Urinary bladder (tissue), 4 donors: ENCODE results near the gene DAND5. TPM values are rescaled to one million over a fixed set of nuclear protein-coding genes. Genes with fewer than 3 reads are reported as not detected.
"Not testable (repeated sequence)": the region's sequence is repeated elsewhere in the genome, so short reads cannot be mapped to it uniquely, and the experiment has no call there.

Source experiments
- DNase-seq: peaks from one replicate; pipeline ENCODE4 v3.0.0-alpha.2; 2015; ENCODE audit errors: extremely low spot score
- H3K27ac ChIP-seq: one replicate; pipeline ENCODE4 v1.5.1; 2013; ENCODE audit warnings: low read depth, mild to moderate bottlenecking, moderate library complexity
- H3K36me3 ChIP-seq: one replicate; pipeline ENCODE4 v1.6.1; 2013; ENCODE audit warnings: mild to moderate bottlenecking, moderate library complexity; ENCODE audit not compliant: insufficient read depth
- H3K4me1 ChIP-seq: one replicate; pipeline ENCODE4 v1.6.1; 2013; ENCODE audit warnings: mild to moderate bottlenecking, moderate library complexity; ENCODE audit not compliant: insufficient read depth
- H3K4me3 ChIP-seq: one replicate; pipeline ENCODE4 v1.5.1; 2013; ENCODE audit warnings: low read depth, low read length
- WGBS: extraction: QIAGEN DNeasy Blood & Tissue Kit; methylation state at CpG from one replicate; pipeline ENCODE4 v1.1.7; 2013; 5-methylcytosine and 5-hydroxymethylcytosine counted together
- polyA plus RNA-seq: library from polyadenylated mRNA; stranded (reverse); fragments of 200-250 nt; gene quantifications from one replicate; pipeline ENCODE4 v1.2.3, GENCODE V29; 2013
- total RNA-seq: library from RNA; depleted of rRNA; stranded (reverse); fragments of >200 nt; gene quantifications from one replicate; pipeline ENCODE4 v1.2.3, GENCODE V29; 2014
- donor health status: healthy with polysubstance abuse.
- donor health status: healthy.

Gene DAND5
- total and polyA plus RNA-seq, 2 donors: not detected

DNA sequence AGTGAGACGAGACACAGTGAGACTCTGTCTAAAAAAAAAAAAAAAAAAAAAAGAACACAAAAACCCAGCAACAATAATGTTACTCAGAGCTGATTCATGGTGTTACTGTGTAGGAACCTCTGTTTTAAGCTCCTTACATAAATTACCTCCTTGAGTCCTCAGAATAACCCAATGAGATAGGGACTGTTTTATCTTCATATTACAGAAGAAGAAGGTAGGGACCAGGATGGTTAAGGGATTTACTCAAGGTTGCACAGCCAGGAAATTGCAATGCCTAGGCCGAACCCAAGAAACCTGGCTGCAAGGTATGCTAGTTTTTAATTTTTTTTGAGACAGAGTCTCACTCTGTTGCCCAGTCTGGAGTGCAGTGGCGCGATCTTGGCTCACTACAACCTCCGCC lies 1.5 kb upstream of the DAND5 start:
- Histone ChIP-seq H3K4me1 (no peaks in the 10 kb centered on the region), H3K27ac (no peak overlapping the region), H3K36me3 (no peaks in the 10 kb centered on the region), H3K4me3 (no peak overlapping the region)
- 94% methylated on average over 5 of the region's 5 CpGs for WGBS
- no peak for DNase-seq

DNA sequence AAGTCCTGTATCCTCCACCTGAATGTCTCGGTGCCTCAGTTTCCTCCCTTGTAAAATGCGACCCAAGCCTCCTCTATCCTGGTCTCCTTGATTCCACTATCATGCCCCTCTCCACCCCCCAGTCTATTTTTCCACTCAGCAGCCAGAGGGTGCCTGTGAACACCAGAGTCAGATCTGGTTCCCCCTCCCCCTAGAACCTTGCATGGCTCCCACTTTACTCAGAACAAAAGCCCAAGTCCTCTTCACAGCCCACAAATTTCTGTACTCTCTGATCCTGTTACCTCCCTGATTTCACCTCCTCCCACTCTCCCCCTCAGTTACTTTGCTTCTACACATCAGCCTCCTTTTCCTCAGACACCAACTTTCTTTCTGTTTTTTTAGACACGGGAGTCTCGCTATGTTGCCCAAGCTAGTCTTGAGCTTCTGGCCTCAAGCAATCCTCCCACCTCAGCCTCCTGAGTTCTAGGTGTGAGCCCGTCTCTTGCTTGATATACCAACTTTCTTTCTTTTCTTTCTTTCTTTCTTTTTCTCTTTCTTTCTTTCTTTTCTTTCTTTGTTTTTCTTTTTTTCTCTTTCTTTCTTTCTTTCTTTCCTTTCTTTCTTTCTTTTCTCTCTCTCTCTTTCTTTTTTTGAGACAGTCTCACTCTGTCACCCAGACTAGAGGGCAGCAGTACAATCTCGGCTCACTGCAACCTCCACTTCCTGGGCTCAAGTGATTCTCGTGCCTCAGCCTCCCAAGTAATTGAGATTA lies 869 bp downstream of the DAND5 start:
- Histone ChIP-seq H3K4me1 (no peaks in the 10 kb centered on the region), H3K27ac (no peak overlapping the region), H3K4me3 (no peak overlapping the region), H3K36me3 (no peaks in the 10 kb centered on the region)
- no peak for DNase-seq
- WGBS: 84% methylated on average over 7 of the region's 7 CpGs

DNA sequence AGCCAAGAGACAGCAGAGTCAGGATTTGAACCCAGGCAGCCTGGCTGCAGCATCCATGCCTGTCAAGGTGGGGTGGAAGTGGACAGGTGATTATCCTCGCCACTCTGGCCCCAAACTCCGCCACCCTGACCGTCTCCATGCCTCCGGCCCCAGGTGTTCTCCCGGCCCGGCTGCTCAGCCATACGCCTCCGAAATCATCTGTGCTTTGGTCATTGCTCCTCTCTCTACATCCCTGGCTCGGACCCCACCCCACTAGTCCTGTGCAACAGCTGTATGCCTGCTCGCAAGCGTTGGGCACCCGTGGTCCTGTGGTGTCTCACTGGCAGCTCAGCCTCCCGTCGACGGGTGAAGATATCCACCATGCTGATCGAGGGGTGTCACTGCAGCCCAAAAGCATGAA lies 3.9 kb downstream of the DAND5 start:
- Histone ChIP-seq H3K4me1 (no peaks in the 10 kb centered on the region), H3K4me3 (no peak overlapping the region), H3K27ac (no peak overlapping the region), H3K36me3 (no peaks in the 10 kb centered on the region)
- no peak for DNase-seq
- 83% methylated on average over 16 of the region's 16 CpGs for WGBS

DNA sequence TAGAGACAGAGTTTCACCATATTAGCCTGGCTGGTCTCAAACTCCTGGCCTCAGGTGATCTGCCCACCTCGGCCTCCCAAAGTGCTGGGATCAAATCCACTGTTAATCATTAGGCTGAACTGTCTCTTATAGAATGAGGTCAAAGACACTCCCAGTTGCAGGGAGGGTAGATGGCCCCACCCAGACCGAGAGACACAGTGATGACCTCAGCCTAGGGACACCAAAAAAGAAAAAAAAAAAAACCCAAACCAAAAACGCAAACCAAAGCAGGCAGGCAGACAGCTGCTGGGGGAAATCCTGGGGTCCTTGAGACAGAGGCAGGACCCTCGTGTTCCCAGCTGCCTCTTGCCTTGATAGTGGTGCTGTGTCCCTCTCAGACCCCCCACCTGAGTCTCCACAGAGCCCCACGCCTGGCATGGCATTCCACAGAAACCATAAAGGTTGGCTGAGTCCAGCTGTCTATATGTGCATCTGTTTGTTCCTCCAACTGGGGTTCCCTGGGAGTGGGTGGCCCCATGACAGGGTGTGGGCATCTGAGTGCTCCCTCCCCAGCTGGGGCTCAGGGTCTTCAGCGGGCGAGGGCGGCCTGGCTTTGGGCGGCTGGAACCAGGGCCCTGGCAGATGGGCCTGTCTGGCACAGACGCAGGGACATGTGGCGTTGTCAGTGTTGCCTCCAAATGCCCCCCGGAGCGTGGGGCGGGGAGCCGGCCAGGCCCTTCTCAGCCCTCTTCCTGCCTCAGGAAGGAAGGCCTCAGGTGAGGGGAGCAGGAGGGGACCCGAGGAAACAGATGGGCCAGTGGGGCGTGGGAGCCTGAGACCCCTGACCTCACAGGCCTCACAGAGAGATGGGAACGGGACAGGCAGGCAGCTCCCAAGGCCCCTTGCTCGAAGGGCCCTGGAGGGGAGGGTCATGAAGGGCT lies 5.2 kb downstream of the DAND5 start:
- DNase-seq: no peak
- Histone ChIP-seq H3K4me3 (no peak overlapping the region), H3K27ac (no peak overlapping the region), H3K4me1 (no peaks in the 10 kb centered on the region), H3K36me3 (no peaks in the 10 kb centered on the region)
- WGBS: 70% methylated on average over 19 of the region's 19 CpGs

DNA sequence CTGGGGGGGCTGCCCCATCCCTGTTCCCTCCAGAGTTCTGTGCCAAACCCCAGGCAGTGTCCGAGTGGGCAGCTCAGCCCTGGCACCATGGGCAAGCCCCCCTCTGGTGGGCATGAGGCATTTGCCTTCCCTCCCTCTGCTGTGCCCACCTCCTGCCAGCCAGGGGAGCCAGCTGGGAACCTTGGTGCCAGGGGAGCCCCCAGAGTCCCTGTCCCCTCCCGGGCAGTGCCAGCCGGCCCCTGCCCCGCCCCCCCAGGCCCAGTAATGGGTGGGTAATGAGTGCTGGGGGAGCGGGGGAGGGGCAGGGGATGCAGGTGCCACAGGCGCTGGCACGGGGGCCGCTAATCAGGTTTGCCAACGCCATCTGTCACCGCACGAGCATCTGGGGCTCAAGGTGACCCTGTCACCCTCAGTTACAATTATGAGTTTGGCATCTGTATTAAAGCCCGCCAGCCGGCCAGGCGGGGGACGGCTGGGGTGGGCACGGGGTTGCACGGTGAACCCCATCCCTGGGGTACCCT lies 5.9 kb downstream of the DAND5 start:
- Histone ChIP-seq H3K36me3 (no peaks in the 10 kb centered on the region), H3K4me1 (no peaks in the 10 kb centered on the region)

DNA sequence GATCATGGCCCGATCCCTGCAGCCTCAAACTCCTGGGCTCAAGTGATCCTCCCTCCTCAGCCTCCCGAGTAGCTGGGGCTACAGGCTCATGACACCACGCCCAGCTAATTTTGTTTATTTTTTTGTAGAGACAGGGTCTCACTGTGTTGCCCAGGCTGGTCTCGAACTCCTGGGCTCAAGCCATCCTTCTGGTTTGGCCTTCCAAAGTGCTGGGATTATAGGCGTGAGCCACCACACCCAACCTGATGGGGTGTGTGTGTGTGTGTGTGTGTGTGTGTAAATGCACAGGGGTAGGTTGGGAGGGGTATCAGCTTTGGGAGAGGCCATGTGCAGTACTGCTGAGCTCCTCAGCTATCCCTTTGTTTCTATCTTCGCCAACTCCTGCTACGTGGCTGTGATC lies 6.7 kb downstream of the DAND5 start:
- not testable (repeated sequence) for H3K27ac ChIP-seq, H3K36me3 ChIP-seq, H3K4me3 ChIP-seq, DNase-seq, H3K4me1 ChIP-seq
- 78% methylated on average over 7 of the region's 7 CpGs for WGBS

More for the DNA sequence above, 5.9 kb downstream of the DAND5 start:
- no peak for DNase-seq
- H3K27ac ChIP-seq: no peak overlapping the region
- WGBS: 75% methylated on average over 17 of the region's 17 CpGs
- no peak overlapping the region for H3K4me3 ChIP-seq

DNA sequence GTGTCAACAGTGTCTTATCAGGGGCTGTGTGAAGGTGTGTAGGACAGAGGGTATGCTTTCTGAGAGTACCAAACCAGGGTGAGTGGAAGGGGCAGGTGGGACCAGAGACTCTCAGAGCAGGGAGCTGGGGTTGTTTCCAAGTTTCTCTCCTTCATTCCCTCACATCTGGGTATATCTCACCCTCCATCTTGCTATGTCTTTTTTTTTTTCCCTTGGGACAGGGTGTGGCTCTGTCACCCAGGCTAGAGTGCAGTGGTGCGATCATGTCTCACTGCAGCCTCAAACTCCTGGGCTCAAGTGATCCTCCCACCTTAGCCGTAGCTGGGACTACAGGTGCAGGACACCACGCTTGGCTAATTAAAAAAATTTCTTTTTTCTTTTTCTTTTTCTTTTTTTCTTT lies 10.6 kb downstream of the DAND5 start:
- WGBS: 95% methylated on average over 3 of the region's 3 CpGs
- no peak overlapping the region for H3K4me3 ChIP-seq

DNA sequence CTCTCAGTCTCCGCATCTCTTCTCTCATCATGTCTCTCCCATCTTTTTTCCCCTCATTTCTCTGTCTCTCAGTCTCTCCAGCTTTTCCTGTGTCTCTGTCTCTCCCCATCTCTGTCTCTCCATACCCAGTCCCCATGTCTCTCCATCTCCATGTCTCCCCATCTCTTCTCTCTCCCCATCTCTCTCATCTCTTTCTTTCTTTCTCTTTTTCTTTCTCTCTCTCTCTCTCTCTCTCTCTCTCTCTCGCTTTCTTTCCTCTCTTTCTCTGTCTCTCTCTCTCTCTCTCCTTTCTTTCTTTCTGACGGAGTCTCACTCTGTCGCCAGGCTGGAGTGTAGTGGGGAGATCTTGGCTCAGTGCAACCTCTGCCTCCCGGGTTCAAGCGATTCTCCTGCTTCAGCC lies 13.3 kb downstream of the DAND5 start:
- H3K36me3 ChIP-seq: no peaks in the 10 kb centered on the region
- H3K4me1 ChIP-seq: no peaks in the 10 kb centered on the region
- WGBS: 93% methylated on average over 6 of the region's 6 CpGs
- no peak overlapping the region for H3K4me3 ChIP-seq
- no peak for DNase-seq
- no peak overlapping the region for H3K27ac ChIP-seq

More for the DNA sequence above, 10.6 kb downstream of the DAND5 start:
- H3K27ac ChIP-seq: no peak overlapping the region
- no peaks in the 10 kb centered on the region for H3K4me1 ChIP-seq
- no peak for DNase-seq
- H3K36me3 ChIP-seq: no peaks in the 10 kb centered on the region

DNA sequence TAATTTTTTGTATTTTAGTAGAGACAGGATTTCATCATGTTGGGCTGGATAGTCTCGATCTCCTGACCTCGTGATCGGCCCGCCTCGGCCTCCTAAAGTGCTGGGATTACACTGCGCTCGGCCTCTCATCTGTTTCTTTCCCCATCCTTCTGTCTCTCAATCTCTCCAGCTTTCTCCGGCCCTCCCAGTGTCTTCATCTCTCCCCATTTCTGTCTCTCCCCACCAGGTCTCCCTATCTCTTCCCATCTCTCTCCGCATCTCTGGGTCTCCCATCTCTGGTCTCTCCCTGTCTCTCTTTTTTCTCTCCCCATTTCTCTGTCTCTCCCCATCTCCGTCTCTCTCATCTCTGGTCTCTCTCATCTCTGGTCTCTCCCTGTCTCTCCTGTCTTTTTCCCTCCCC lies 13.7 kb downstream of the DAND5 start:
- Histone ChIP-seq H3K27ac (no peak overlapping the region), H3K36me3 (no peaks in the 10 kb centered on the region), H3K4me3 (no peak overlapping the region), H3K4me1 (no peaks in the 10 kb centered on the region)
- DNase-seq: no peak
- 49% methylated on average over 10 of the region's 10 CpGs for WGBS

DNA sequence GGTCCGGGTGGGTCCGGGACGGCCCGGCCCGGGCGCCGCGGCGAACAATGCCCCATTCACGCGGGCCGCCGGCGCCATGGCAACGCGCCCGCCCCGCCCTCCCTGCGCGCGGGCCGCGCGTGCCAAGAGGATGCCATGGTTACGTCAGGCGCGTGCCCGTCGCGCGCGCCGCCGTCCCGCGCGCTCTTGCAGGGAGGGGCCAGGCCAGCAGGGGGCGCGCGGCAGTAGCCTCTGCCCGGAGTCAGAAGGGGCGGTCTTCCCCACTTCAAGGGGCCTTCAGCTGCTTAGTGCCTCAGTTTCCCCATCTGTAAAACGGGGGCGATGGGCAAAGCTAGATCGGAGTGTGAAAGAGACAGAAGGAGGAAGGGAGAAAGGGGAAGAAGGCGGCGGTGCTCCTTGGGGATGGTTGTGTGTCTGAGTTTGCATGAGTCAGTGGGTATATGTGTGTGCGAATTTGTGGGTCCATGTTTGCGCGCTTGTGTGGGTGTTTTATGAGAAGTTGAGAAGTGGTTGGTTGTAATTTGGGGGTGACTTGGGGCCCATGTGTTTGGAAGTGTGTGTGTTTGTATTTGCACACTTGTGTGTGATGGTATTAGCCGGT lies 14.3 kb downstream of the DAND5 start:
- Histone ChIP-seq H3K36me3 (no peaks in the 10 kb centered on the region), H3K4me3 (no peak overlapping the region), H3K27ac (no peak overlapping the region), H3K4me1 (no peaks in the 10 kb centered on the region)
- DNase-seq: no peak
- 10% methylated on average over 51 of the region's 51 CpGs for WGBS

DNA sequence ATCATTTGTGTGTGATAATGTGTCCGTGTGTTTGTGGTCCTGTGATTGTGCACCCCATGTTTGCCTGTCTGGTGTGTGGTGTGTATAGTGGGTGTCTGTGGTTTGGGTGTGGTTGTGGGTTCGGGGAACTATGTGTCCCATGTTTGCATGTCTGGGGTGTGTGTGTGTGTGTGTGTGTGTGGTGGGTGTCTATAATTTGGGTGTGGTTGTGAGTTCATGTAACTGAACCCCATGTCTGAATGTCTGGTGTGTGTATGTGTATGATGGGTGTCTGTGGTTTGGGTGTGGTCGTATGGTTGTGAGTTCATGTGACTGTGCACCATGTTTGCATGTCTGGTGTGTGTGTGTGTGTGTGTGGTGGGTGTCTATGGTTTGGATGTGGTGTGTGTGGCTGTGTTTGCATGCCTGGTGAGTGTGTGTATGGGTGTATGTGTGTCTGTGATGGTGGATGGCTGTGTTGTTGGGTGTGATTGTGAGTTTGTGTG lies 14.8 kb downstream of the DAND5 start:
- WGBS: 79% methylated on average over 3 of the region's 3 CpGs
- no peak for DNase-seq
- Histone ChIP-seq H3K4me1 (no peaks in the 10 kb centered on the region), H3K36me3 (no peaks in the 10 kb centered on the region), H3K4me3 (no peak overlapping the region), H3K27ac (no peak overlapping the region)

DNA sequence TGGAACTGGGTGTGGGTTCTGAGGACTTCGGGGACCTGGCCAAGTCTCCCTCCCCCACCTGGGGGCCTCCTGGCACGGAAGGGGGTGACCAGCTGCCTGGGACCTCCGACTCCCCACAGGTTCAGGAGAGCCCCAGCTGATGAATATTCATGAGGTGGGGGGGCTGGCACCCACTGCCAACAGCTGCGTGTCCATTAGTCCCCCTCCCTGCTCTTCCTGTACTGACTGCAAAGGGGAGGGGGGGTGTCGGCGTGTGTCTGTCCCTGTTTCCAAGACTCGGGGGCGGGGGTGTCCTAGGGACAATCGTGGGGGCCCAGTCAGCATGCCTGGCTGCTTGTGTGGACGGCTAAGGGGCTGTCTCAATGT lies 15.3 kb downstream of the DAND5 start:
- WGBS: 48% methylated on average over 10 of the region's 10 CpGs
- H3K36me3 ChIP-seq: no peaks in the 10 kb centered on the region
- H3K27ac ChIP-seq: no peak overlapping the region
- no peak for DNase-seq
- no peak overlapping the region for H3K4me3 ChIP-seq
- H3K4me1 ChIP-seq: no peaks in the 10 kb centered on the region

DNA sequence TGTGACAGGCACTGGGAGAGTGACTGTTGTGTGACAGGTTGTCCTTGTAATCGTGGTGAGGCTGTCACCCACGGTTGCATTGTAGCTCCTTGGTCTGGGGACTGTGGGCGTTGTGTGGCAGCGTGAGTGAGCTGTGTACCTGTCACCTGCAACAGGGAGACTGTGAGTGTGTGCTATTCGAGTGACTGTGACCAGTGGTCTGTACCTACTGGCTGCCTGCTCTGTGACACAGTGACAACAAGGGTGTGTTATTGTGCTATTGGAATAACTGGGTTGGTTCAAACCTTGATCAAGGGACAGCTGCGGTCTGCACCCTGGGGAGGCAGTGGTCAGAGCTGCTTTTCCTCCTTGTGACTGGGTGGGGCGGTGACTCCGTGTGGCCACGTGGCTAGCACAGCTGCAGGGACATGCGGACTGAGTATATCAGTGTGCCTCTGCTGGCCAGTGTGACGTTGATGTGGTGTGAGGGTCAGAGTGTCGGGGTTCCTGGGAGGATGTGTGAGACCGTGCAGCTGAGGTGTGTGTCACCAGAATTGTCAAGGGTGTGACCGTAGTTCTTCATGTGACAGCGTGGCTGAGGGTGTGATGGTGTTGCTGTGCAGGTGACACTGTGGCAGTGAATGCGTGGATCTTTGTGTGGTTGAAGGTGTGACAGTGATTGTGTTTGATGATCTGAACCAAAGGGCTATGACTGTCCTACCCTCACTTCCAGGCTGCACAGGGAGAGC lies 15.8 kb downstream of the DAND5 start:
- DNase-seq: no peak
- no peaks in the 10 kb centered on the region for H3K36me3 ChIP-seq
- no peak overlapping the region for H3K27ac ChIP-seq
- H3K4me1 ChIP-seq: no peaks in the 10 kb centered on the region
- no peak overlapping the region for H3K4me3 ChIP-seq
- 66% methylated on average over 16 of the region's 16 CpGs for WGBS
